GM23338 (cell line): ENCODE measurements around the gene PECR. TPM values are rescaled to one million over a fixed set of nuclear protein-coding genes. Genes with fewer than 3 reads are reported as not detected.

Source experiments
- ATAC-seq: fragments of 200-7000 bp; cut with Tn5 transposase; 3 replicates; pipeline ENCODE4 v1.9.1; 2020
- DNase-seq: peaks from one replicate; pipeline ENCODE4 v3.0.0-alpha.2; 2015; ENCODE audit warnings: low spot score
- H2AFZ ChIP-seq: fragments of 200-600 bp; sonication (generic); 2 replicates; pipeline ENCODE4 v1.8.0; 2016; ENCODE audit warnings: antibody characterized with exemption, mild to moderate bottlenecking, moderate library complexity
- H3F3A ChIP-seq: fragments of 200-600 bp; sonication (generic); replicated peaks from 2 replicates; pipeline ENCODE4 v1.8.0; 2017; ENCODE audit warnings: antibody characterized with exemption, mixed run types, low read depth
- H3K27ac ChIP-seq: fragments of 200-600 bp; sonication (generic); 2 replicates; pipeline ENCODE4 v1.6.1; 2016; ENCODE audit warnings: low read depth
- H3K27me3 ChIP-seq: fragments of 200-600 bp; sonication (generic); 2 replicates; pipeline ENCODE4 v1.8.0; 2016; ENCODE audit warnings: mild to moderate bottlenecking, mixed run types, moderate library complexity; ENCODE audit not compliant: insufficient read depth
- H3K36me3 ChIP-seq: fragments of 200-600 bp; sonication (generic); 2 replicates; pipeline ENCODE4 v1.8.0; 2016; ENCODE audit warnings: mild to moderate bottlenecking; ENCODE audit not compliant: insufficient read depth
- H3K4me1 ChIP-seq: fragments of 200-600 bp; sonication (generic); 2 replicates; pipeline ENCODE4 v1.8.0; 2016; ENCODE audit warnings: mild to moderate bottlenecking, moderate library complexity; ENCODE audit not compliant: insufficient read depth
- H3K4me2 ChIP-seq: fragments of 200-600 bp; sonication (generic); 2 replicates; pipeline ENCODE4 v1.7.1; 2017; ENCODE audit warnings: mixed run types
- H3K4me3 ChIP-seq: fragments of 200-600 bp; sonication (generic); 2 replicates; pipeline ENCODE4 v1.6.1; 2016; ENCODE audit warnings: mixed run types
- H3K79me2 ChIP-seq: fragments of 200-600 bp; sonication (generic); replicated peaks from 2 replicates; pipeline ENCODE4 v1.8.0; 2017; ENCODE audit warnings: mild to moderate bottlenecking; ENCODE audit not compliant: insufficient read depth
- H3K9me2 ChIP-seq: fragments of 200-600 bp; sonication (generic); 2 replicates; pipeline ENCODE4 v1.8.0; 2017; ENCODE audit not compliant: insufficient read depth
- H4K20me1 ChIP-seq: fragments of 200-600 bp; sonication (generic); replicated peaks from 2 replicates; pipeline ENCODE4 v1.8.0; 2017; ENCODE audit warnings: mild to moderate bottlenecking; ENCODE audit not compliant: insufficient read depth
- H3K27ac Mint-ChIP-seq: 2 replicates; pipeline ENCODE4 v1.8.0; 2020; ENCODE audit warnings: inconsistent platforms, mild to moderate bottlenecking, moderate library complexity, mixed read lengths
- H3K27me3 Mint-ChIP-seq: 3 replicates; pipeline ENCODE4 v1.8.0; 2022; ENCODE audit warnings: low read depth, mild to moderate bottlenecking, moderate library complexity, mixed read lengths, inconsistent platforms; ENCODE audit not compliant: insufficient read depth, poor library complexity
- H3K36me3 Mint-ChIP-seq: 3 replicates; pipeline ENCODE4 v1.8.0; 2021; ENCODE audit warnings: low read depth, mild to moderate bottlenecking, inconsistent platforms, moderate library complexity, mixed read lengths
- H3K4me1 Mint-ChIP-seq: 3 replicates; pipeline ENCODE4 v1.8.0; 2020; ENCODE audit warnings: mild to moderate bottlenecking, inconsistent platforms, mixed read lengths
- H3K4me3 Mint-ChIP-seq: 3 replicates; pipeline ENCODE4 v1.8.0; 2021; ENCODE audit warnings: moderate library complexity, mild to moderate bottlenecking, inconsistent platforms, mixed read lengths
- H3K9me3 Mint-ChIP-seq: 3 replicates; pipeline ENCODE4 v1.8.0; 2020; ENCODE audit warnings: moderate library complexity, mild to moderate bottlenecking, inconsistent platforms, mixed read lengths
- EZH2 ChIP-seq: fragments of 200-600 bp; sonication (generic); IDR thresholded peaks from one replicate; pipeline ENCODE4 v1.8.0; 2017; ENCODE audit warnings: antibody characterized with exemption, mild to moderate bottlenecking, low read depth; ENCODE audit not compliant: unreplicated experiment
- EZH2phosphoT487 ChIP-seq: fragments of 200-600 bp; sonication (generic); IDR thresholded peaks from one replicate; pipeline ENCODE4 v1.8.1; 2018; ENCODE audit warnings: antibody characterized with exemption; ENCODE audit not compliant: unreplicated experiment
- NANOG ChIP-seq: IDR thresholded peaks from 2 replicates; pipeline ENCODE4 v1.6.1; 2016; ENCODE audit warnings: antibody characterized with exemption, borderline replicate concordance
- POLR2AphosphoS5 ChIP-seq: IDR thresholded peaks from 2 replicates; pipeline ENCODE4 v1.6.1; 2016; ENCODE audit warnings: antibody characterized with exemption, low read depth
- STAT1 ChIP-seq: IDR thresholded peaks from one replicate; pipeline ENCODE4 v1.6.1; 2016; ENCODE audit warnings: antibody characterized with exemption; ENCODE audit not compliant: unreplicated experiment
- ZNF114 ChIP-seq: fragments of 250-450 bp; sonication (Bioruptor Pico); IDR thresholded peaks from 2 replicates; pipeline ENCODE4 v1.5.0; 2020; ENCODE audit warnings: mild to moderate bottlenecking, moderate library complexity
- polyA plus RNA-seq: library from polyadenylated mRNA; unstranded; fragments of >200 nt; fragmentation: Nextera tagmentation; extraction: Ambion mirVana; gene quantifications from 2 replicates; pipeline ENCODE4 v1.2.1, GENCODE V29; 2016
- total RNA-seq: library from RNA; depleted of rRNA; stranded (reverse); fragments of >200 nt; shearing (Covaris generic); gene quantifications from 2 replicates; pipeline ENCODE4 v1.2.3, GENCODE V29; 2014
- TF ChIP-seq, protein P1 (sequence below): IDR thresholded peaks from one replicate; pipeline ENCODE4 v1.6.1; 2018; ENCODE audit warnings: antibody characterized with exemption; ENCODE audit not compliant: unreplicated experiment
- TF ChIP-seq, protein P2 (sequence below), 2 experiments: fragments of 200-600 bp in 1 of 2; sonication (generic) in 1 of 2; conservative IDR thresholded peaks; 2 replicates each; pipeline versions ENCODE4 v1.5.1 to v1.6.1; 2016 to 2017; ENCODE audit warnings: antibody characterized with exemption in 2 of 2, low read depth in 2 of 2, mild to moderate bottlenecking in 2 of 2, moderate library complexity in 1 of 2
- TF ChIP-seq, protein P3 (sequence below): fragments of 250-450 bp; sonication (Bioruptor Pico); IDR thresholded peaks from 2 replicates; pipeline ENCODE4 v1.5.0; 2020; ENCODE audit warnings: mild to moderate bottlenecking, moderate library complexity

Gene PECR
- total and polyA plus RNA-seq, 2 experiments from 2014 or later: 12.1 to 15.5 TPM

DNA sequence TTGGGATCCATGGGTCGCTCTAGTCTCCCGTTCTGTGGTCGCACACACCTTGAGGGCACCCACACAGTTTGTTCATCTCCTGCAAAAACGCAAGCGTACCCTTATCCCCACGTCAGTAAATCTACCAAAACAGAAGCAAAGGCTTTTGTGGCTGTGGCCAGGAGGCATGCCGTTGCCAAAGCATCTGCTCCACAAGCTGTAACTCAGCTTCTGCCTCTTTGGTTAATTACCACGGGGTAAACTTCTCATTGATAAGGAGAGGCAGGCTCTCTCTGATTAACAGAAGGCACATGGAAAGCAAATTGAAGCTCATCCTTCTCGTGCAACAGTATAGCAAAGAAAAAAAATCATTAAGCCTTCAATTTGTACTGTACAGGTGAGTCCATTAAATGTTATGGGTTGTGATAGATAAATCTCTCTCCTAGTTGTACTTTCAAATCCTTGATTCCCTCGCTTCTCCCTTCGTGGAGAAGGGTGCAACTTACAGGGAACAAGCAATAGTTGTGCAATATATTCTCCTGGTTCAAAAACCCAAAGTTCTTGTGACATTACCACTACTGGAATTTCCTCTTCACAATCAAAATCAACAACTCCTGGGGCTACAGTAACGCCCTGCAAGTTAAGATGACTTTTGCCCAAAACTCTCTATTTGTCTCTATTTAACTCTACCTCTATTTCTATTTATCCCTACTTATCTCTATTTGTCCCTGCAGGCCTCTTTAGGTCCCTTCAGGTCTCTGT is 10.3 kb downstream of the PECR start:
- Histone ChIP-seq H4K20me1 (peaks cover 8% of the 10 kb centered on the region), H3K4me3 (no peak overlapping the region), H3K36me3 (0 out of 2 replicates have a peak, but pooled peaks cover 3% of the 10 kb centered on the region), H3K27ac (no peak overlapping the region), H3K4me1 (no peaks in the 10 kb centered on the region), H3K27me3 (no peaks in the 10 kb centered on the region), H3K9me2 (no peaks in the 10 kb centered on the region), H2AFZ (no peak overlapping the region), H3F3A (no peaks in the 10 kb centered on the region), H3K79me2 (no peaks in the 10 kb centered on the region; the same call in 1 of the 2 replicates), H3K4me2 (no peak overlapping the region)
- peaks cover 5% of the 10 kb centered on the region for H3K4me1 Mint-ChIP-seq
- TF ChIP-seq STAT1 (no peak), ZNF114 (CRISPR knock-in tag) (no peak), EZH2 (no peak), EZH2phosphoT487 (no peak), POLR2AphosphoS5 (no peak), NANOG (no peak)
- TF ChIP-seq, protein P1, sequence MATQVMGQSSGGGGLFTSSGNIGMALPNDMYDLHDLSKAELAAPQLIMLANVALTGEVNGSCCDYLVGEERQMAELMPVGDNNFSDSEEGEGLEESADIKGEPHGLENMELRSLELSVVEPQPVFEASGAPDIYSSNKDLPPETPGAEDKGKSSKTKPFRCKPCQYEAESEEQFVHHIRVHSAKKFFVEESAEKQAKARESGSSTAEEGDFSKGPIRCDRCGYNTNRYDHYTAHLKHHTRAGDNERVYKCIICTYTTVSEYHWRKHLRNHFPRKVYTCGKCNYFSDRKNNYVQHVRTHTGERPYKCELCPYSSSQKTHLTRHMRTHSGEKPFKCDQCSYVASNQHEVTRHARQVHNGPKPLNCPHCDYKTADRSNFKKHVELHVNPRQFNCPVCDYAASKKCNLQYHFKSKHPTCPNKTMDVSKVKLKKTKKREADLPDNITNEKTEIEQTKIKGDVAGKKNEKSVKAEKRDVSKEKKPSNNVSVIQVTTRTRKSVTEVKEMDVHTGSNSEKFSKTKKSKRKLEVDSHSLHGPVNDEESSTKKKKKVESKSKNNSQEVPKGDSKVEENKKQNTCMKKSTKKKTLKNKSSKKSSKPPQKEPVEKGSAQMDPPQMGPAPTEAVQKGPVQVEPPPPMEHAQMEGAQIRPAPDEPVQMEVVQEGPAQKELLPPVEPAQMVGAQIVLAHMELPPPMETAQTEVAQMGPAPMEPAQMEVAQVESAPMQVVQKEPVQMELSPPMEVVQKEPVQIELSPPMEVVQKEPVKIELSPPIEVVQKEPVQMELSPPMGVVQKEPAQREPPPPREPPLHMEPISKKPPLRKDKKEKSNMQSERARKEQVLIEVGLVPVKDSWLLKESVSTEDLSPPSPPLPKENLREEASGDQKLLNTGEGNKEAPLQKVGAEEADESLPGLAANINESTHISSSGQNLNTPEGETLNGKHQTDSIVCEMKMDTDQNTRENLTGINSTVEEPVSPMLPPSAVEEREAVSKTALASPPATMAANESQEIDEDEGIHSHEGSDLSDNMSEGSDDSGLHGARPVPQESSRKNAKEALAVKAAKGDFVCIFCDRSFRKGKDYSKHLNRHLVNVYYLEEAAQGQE: no peak
- TF ChIP-seq, protein P2, sequence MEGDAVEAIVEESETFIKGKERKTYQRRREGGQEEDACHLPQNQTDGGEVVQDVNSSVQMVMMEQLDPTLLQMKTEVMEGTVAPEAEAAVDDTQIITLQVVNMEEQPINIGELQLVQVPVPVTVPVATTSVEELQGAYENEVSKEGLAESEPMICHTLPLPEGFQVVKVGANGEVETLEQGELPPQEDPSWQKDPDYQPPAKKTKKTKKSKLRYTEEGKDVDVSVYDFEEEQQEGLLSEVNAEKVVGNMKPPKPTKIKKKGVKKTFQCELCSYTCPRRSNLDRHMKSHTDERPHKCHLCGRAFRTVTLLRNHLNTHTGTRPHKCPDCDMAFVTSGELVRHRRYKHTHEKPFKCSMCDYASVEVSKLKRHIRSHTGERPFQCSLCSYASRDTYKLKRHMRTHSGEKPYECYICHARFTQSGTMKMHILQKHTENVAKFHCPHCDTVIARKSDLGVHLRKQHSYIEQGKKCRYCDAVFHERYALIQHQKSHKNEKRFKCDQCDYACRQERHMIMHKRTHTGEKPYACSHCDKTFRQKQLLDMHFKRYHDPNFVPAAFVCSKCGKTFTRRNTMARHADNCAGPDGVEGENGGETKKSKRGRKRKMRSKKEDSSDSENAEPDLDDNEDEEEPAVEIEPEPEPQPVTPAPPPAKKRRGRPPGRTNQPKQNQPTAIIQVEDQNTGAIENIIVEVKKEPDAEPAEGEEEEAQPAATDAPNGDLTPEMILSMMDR (conservative IDR thresholded peaks at IDR 0.05; ENCODE audit: low read depth in 2 of 2): no peak
- no peak overlapping the region for H3K4me3 Mint-ChIP-seq
- DNase-seq (no peak), ATAC-seq (no peak)
- no peaks in the 10 kb centered on the region; the same call in 2 of the 3 replicates for H3K9me3 Mint-ChIP-seq
- no peaks in the 10 kb centered on the region for H3K36me3 Mint-ChIP-seq
- H3K27ac Mint-ChIP-seq: no peak overlapping the region
- H3K27me3 Mint-ChIP-seq: no peaks in the 10 kb centered on the region

DNA sequence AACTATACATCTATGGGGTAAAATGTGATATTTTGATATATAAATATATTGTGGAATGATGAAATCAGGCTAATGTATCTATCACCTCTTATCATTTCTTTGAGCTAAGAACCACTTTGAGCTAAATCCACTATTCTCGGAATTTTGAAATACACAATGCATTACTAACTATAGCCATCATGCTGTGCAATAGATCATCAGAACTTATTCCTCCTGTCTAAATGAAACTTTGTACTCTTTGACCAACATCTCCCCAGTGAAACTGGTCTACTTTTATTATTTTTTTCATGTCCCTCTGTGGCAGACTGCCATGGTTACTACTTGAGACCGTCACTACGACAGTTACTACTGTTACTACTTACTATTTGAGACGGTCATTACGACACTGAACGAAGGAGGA is 11.4 kb downstream of the PECR start:
- no peaks in the 10 kb centered on the region for H3K4me1 ChIP-seq
- no peak for ATAC-seq
- Mint-ChIP-seq H3K4me1 (peaks cover 8% of the 10 kb centered on the region), H3K27ac (no peak overlapping the region), H3K9me3 (no peaks in the 10 kb centered on the region; the same call in 2 of the 3 replicates), H3K27me3 (no peaks in the 10 kb centered on the region), H3K36me3 (no peaks in the 10 kb centered on the region), H3K4me3 (no peak overlapping the region)
- H2AFZ ChIP-seq: no peak overlapping the region
- H3K27me3 ChIP-seq: no peaks in the 10 kb centered on the region
- no peak overlapping the region for H3K4me3 ChIP-seq
- H4K20me1 ChIP-seq: peaks cover 8% of the 10 kb centered on the region
- DNase-seq: no peak
- 0 out of 2 replicates have a peak, but pooled peaks cover 3% of the 10 kb centered on the region for H3K36me3 ChIP-seq
- H3K4me2 ChIP-seq: no peak overlapping the region
- H3F3A ChIP-seq: no peaks in the 10 kb centered on the region
- H3K27ac ChIP-seq: no peak overlapping the region
- H3K9me2 ChIP-seq: no peaks in the 10 kb centered on the region
- no peaks in the 10 kb centered on the region; the same call in 1 of the 2 replicates for H3K79me2 ChIP-seq
- TF ChIP-seq, protein P3, sequence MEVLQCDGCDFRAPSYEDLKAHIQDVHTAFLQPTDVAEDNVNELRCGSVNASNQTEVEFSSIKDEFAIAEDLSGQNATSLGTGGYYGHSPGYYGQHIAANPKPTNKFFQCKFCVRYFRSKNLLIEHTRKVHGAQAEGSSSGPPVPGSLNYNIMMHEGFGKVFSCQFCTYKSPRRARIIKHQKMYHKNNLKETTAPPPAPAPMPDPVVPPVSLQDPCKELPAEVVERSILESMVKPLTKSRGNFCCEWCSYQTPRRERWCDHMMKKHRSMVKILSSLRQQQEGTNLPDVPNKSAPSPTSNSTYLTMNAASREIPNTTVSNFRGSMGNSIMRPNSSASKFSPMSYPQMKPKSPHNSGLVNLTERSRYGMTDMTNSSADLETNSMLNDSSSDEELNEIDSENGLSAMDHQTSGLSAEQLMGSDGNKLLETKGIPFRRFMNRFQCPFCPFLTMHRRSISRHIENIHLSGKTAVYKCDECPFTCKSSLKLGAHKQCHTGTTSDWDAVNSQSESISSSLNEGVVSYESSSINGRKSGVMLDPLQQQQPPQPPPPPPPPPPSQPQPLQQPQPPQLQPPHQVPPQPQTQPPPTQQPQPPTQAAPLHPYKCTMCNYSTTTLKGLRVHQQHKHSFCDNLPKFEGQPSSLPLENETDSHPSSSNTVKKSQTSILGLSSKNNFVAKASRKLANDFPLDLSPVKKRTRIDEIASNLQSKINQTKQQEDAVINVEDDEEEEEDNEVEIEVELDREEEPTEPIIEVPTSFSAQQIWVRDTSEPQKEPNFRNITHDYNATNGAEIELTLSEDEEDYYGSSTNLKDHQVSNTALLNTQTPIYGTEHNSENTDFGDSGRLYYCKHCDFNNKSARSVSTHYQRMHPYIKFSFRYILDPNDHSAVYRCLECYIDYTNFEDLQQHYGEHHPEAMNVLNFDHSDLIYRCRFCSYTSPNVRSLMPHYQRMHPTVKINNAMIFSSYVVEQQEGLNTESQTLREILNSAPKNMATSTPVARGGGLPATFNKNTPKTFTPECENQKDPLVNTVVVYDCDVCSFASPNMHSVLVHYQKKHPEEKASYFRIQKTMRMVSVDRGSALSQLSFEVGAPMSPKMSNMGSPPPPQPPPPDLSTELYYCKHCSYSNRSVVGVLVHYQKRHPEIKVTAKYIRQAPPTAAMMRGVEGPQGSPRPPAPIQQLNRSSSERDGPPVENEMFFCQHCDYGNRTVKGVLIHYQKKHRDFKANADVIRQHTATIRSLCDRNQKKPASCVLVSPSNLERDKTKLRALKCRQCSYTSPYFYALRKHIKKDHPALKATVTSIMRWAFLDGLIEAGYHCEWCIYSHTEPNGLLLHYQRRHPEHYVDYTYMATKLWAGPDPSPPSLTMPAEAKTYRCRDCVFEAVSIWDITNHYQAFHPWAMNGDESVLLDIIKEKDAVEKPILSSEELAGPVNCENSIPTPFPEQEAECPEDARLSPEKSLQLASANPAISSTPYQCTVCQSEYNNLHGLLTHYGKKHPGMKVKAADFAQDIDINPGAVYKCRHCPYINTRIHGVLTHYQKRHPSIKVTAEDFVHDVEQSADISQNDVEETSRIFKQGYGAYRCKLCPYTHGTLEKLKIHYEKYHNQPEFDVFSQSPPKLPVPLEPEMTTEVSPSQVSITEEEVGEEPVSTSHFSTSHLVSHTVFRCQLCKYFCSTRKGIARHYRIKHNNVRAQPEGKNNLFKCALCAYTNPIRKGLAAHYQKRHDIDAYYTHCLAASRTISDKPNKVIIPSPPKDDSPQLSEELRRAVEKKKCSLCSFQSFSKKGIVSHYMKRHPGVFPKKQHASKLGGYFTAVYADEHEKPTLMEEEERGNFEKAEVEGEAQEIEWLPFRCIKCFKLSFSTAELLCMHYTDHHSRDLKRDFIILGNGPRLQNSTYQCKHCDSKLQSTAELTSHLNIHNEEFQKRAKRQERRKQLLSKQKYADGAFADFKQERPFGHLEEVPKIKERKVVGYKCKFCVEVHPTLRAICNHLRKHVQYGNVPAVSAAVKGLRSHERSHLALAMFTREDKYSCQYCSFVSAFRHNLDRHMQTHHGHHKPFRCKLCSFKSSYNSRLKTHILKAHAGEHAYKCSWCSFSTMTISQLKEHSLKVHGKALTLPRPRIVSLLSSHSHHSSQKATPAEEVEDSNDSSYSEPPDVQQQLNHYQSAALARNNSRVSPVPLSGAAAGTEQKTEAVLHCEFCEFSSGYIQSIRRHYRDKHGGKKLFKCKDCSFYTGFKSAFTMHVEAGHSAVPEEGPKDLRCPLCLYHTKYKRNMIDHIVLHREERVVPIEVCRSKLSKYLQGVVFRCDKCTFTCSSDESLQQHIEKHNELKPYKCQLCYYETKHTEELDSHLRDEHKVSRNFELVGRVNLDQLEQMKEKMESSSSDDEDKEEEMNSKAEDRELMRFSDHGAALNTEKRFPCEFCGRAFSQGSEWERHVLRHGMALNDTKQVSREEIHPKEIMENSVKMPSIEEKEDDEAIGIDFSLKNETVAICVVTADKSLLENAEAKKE (CRISPR knock-in tag): no peak
- TF ChIP-seq POLR2AphosphoS5: no peak
